ENCODE results near the gene AQP1.

Gene AQP1

GRCh38 chr7:30937416-30937815 lies 25.8 kb downstream of the AQP1 start:
- TF ChIP-seq CTCF (IDR thresholded peaks at IDR 0.05; ENCODE audit: borderline replicate concordance, insufficient read depth, low read depth, low read length): no peak
- H3K4me3 ChIP-seq (ENCODE audit: low read depth, low read length): no peak overlapping the region

GRCh38 chr7:30938435-30939316 lies 27.0 kb downstream of the AQP1 start:
- H3K4me3 ChIP-seq (ENCODE audit: low read depth, low read length): no peak overlapping the region
- TF ChIP-seq CTCF (IDR thresholded peaks at IDR 0.05; ENCODE audit: borderline replicate concordance, insufficient read depth, low read depth, low read length): peak; percentile 99

DNA sequence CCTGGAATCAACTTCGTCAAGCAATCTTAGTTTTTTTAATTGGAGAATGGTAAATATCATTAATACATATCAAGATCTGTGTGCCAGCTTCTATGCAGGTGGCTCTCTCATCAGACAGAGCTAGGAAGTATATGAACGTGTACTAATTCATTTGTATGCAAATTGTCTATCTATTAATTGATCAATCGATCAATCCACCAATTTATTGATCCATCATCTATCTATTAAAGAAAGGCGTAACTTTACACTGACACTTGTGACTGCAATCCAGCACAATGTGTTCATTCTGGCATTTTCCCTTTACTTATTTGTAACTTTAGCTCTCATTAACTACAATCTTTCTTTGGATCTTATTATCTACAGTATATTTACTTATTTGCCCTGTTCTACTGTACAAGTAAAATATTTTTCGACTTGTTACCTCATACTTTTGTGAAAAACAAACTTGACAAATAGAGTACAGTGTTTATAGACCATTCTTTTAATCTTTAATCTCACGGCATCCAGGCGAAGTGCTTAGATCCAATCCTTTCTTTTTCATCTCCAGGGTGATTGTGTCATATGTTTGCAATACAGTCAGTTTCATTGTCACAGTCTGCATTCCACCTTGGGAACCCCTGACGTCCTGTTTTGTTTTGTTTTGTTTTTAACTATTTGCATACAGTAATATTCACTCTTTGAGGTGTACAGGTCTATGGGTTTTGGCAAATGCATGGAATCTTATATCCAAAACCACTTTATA lies 30.1 kb downstream of the AQP1 start:
- no peak for TF ChIP-seq CTCF (IDR thresholded peaks at IDR 0.05; ENCODE audit: borderline replicate concordance, insufficient read depth, low read depth, low read length)
- no peak overlapping the region for H3K4me3 ChIP-seq (ENCODE audit: low read depth, low read length)

GRCh38 chr7:30950197-30950596 lies 38.5 kb downstream of the AQP1 start:
- TF ChIP-seq CTCF (IDR thresholded peaks at IDR 0.05; ENCODE audit: borderline replicate concordance, insufficient read depth, low read depth, low read length): no peak

DNA sequence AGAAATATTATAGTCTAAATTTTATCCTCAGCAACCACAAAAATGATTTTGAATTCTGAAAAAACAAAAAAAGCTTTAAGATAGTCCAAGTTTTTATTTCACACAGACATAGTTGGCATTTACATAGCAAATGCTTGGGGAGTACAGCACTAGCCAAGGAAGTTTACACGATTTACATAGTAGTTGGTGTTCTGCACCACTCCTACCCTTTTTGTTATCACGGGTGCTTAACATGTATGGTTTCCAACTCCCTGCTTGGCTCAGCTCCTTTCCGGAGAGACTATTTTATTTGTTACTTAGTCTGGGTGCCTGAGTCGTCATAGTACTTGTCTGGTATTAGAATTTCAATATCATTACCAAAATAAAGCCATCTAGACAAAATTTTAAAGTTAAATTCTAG lies 43.3 kb downstream of the AQP1 start:
- no peak overlapping the region for H3K4me3 ChIP-seq (ENCODE audit: low read depth, low read length)
- no peak for TF ChIP-seq CTCF (IDR thresholded peaks at IDR 0.05; ENCODE audit: borderline replicate concordance, insufficient read depth, low read depth, low read length)

More at GRCh38 chr7:30950197-30950596, 38.5 kb downstream of the AQP1 start:
- H3K4me3 ChIP-seq (ENCODE audit: low read depth, low read length): no peak overlapping the region

DNA sequence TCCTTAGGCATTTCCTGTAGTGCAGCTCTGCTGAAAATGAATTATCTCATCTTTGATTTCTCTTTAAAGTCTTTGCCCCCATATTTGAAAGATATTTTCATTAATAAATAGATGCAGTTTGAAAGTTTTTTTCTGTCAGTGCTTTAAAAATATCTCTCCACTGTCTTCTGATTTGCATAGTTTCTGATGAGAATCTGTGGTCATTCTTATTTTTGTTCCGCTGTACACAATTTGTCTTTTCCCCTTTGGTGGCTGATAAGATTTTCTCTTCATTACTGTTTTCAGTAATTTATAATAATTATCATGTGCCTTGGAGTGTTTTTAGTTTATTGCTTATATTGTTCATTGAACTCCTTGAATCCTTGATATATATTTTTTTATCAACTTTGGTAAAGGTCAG lies 45.1 kb downstream of the AQP1 start:
- no peak overlapping the region for H3K4me3 ChIP-seq (ENCODE audit: low read depth, low read length)
- TF ChIP-seq CTCF (IDR thresholded peaks at IDR 0.05; ENCODE audit: borderline replicate concordance, insufficient read depth, low read depth, low read length): no peak

All from GM12875 (cell line).